PC-9 (cell line): ENCODE results near the gene CPXM1. TPM values are rescaled to one million over a fixed set of nuclear protein-coding genes. Genes with fewer than 3 reads are reported as not detected.

Experiments
- BruUV-seq: library from RNA; stranded (reverse); fragments of 400-500 nt; replicated peaks from 2 replicates; lab custom pipeline; 2021; lab: Mats Ljungman, UMichigan
- CTCF ChIA-PET: fragments of 300-600 bp; sonication (Branson Sonifier 250); formaldehyde crosslinking; loops from one replicate; lab custom pipeline; 2022; ENCODE audit warnings: antibody characterized with exemption; lab: Charles Lee
- POLR2A ChIA-PET: fragments of 300-600 bp; sonication (Branson Sonifier 250); formaldehyde crosslinking; loops from one replicate; lab custom pipeline; 2022; ENCODE audit warnings: antibody characterized with exemption; ENCODE audit not compliant: unreplicated experiment; lab: Charles Lee
- DNase-seq, 2 experiments: peaks; one replicate each; pipeline versions ENCODE4 v3.0.0 to v3.0.0-alpha.2; 2015 to 2022; ENCODE audit warnings: mixed read lengths in 1 of 2
- H2AFZ ChIP-seq: fragments of 200-600 bp; sonication (generic); 2 replicates; pipeline ENCODE4 v1.8.1; 2017; ENCODE audit warnings: antibody characterized with exemption
- H3F3A ChIP-seq: fragments of 200-600 bp; sonication (generic); 2 replicates; pipeline ENCODE4 v1.8.1; 2017; ENCODE audit warnings: antibody characterized with exemption, mild to moderate bottlenecking, low read depth; ENCODE audit not compliant: insufficient read depth
- H3K27ac ChIP-seq: fragments of 200-600 bp; sonication (generic); 2 replicates; pipeline ENCODE4 v1.6.1; 2016; ENCODE audit warnings: mixed run types
- H3K27me3 ChIP-seq: fragments of 200-600 bp; sonication (generic); 2 replicates; pipeline ENCODE4 v1.6.1; 2016; ENCODE audit warnings: low read depth, mixed run types; ENCODE audit not compliant: insufficient read depth
- H3K36me3 ChIP-seq: fragments of 200-600 bp; sonication (generic); 2 replicates; pipeline ENCODE4 v1.6.1; 2016; ENCODE audit warnings: low read depth, mixed run types
- H3K4me1 ChIP-seq: fragments of 200-600 bp; sonication (generic); replicated peaks from 2 replicates; pipeline ENCODE4 v1.6.1; 2016; ENCODE audit warnings: mixed run types; ENCODE audit not compliant: insufficient read depth
- H3K4me2 ChIP-seq: fragments of 200-600 bp; sonication (generic); 2 replicates; pipeline ENCODE4 v1.6.1; 2017; ENCODE audit warnings: mixed run types
- H3K4me3 ChIP-seq: fragments of 200-600 bp; sonication (generic); 2 replicates; pipeline ENCODE4 v1.6.1; 2016; ENCODE audit warnings: mixed run types
- H3K79me2 ChIP-seq: fragments of 200-600 bp; sonication (generic); 2 replicates; pipeline ENCODE4 v1.6.1; 2017; ENCODE audit warnings: low read depth, mixed run types
- H3K9me2 ChIP-seq: fragments of 200-600 bp; sonication (generic); 2 replicates; pipeline ENCODE4 v1.8.1; 2017; ENCODE audit warnings: mild to moderate bottlenecking; ENCODE audit not compliant: insufficient read depth
- H3K9me3 ChIP-seq: fragments of 200-600 bp; sonication (generic); 2 replicates; pipeline ENCODE4 v1.8.1; 2016; ENCODE audit warnings: low read depth; ENCODE audit not compliant: insufficient read depth
- H4K20me1 ChIP-seq: fragments of 200-600 bp; sonication (generic); 2 replicates; pipeline ENCODE4 v1.8.1; 2017; ENCODE audit not compliant: insufficient read depth
- CTCF ChIP-seq: fragments of 200-600 bp; sonication (generic); conservative IDR thresholded peaks from 2 replicates; pipeline ENCODE4 v1.6.1; 2017; ENCODE audit warnings: mixed run types, antibody characterized with exemption, mild to moderate bottlenecking, moderate library complexity
- EZH2 ChIP-seq: fragments of 200-600 bp; sonication (generic); IDR thresholded peaks from 2 replicates; pipeline ENCODE4 v1.8.0; 2017; ENCODE audit warnings: antibody characterized with exemption, low read depth
- intact Hi-C: fragments of 100-400 bp; cut with micrococcal nuclease; formaldehyde crosslinking; loops from one replicate; pipeline ENCODE4 v1.10.0; 2022; ENCODE audit not compliant: unreplicated experiment
- total RNA-seq: library from RNA; stranded (reverse); gene quantifications from 2 replicates; pipeline ENCODE4 v1.2.3, GENCODE V29; 2021

Gene CPXM1
- total RNA-seq, 1 experiment from 2014 or later: not detected

- no TSS peak for BruUV-seq
- Histone ChIP-seq H3K9me3 (no peaks in the 10 kb centered on the region), H2AFZ (no peak overlapping the region)
These were observed 21.7 kb downstream of the CPXM1 start for GRCh38 chr20:2778602-2779321.

DNA sequence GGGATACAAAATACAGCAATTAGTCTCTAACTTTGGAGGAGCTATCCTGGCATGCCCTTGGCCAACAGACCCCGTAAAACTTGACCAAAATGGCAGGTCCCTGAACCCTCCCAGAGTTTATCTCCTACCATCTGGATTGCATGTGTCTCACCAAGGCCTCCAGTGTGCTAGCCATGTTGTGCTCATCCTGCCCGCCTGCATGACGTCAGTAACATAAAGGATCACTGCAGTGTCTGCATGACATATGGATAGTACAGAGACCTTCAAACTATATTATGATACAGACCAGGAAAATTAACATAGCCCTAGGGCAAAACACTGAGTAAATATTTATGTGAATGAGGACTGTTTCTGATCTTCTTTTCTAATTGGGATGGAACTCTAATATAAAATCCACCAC, 25.3 kb downstream of the CPXM1 start:
- H3K4me3 ChIP-seq: no peak overlapping the region
- intact Hi-C loops: no loop called here
- H3K4me2 ChIP-seq: no peak overlapping the region
- H3K9me3 ChIP-seq: no peaks in the 10 kb centered on the region
- H2AFZ ChIP-seq: no peak overlapping the region
- no peak overlapping the region for H3K27ac ChIP-seq
- no TSS peak for BruUV-seq
- ChIA-PET POLR2A (no interaction called here), CTCF (no interaction called here)
- no peak for DNase-seq
- H3K27me3 ChIP-seq: no peaks in the 10 kb centered on the region
- no peaks in the 10 kb centered on the region for H4K20me1 ChIP-seq
- TF ChIP-seq EZH2 (no peak), CTCF (no peak)
- no peaks in the 10 kb centered on the region for H3F3A ChIP-seq
- H3K36me3 ChIP-seq: no peaks in the 10 kb centered on the region
- H3K9me2 ChIP-seq: no peaks in the 10 kb centered on the region
- H3K79me2 ChIP-seq: no peaks in the 10 kb centered on the region
- H3K4me1 ChIP-seq: no peaks in the 10 kb centered on the region

More at GRCh38 chr20:2778602-2779321, 21.7 kb downstream of the CPXM1 start:
- POLR2A ChIA-PET: no interaction called here
- Histone ChIP-seq H3K27me3 (no peaks in the 10 kb centered on the region), H3K36me3 (no peaks in the 10 kb centered on the region), H3K4me3 (no peak overlapping the region), H3K4me2 (no peak overlapping the region), H3K4me1 (no peaks in the 10 kb centered on the region), H3K27ac (no peak overlapping the region), H3K79me2 (no peaks in the 10 kb centered on the region), H4K20me1 (no peaks in the 10 kb centered on the region), H3K9me2 (no peaks in the 10 kb centered on the region), H3F3A (no peaks in the 10 kb centered on the region)
- intact Hi-C loops: no loop called here
- no peak for DNase-seq
- CTCF ChIA-PET: no interaction called here
- TF ChIP-seq CTCF: no peak

DNA sequence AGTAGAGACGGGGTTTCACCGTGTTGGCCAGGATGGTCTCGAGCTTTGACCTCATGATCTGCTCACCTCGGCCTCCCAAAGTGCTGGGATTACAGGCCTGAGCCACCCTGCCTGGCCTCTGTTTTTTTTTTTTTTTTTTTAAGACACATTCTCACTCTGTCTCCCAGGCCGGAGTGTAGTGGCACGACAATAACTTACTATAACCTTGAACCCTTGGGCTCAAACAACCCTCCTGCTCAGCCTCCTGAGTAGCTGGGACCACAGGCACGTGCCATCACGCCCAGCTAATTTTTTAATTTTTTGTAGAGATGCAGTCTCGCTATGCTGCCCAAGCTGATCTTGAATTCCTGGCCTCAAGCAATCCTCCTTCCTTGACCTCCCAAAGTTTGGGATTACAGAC, 26.6 kb downstream of the CPXM1 start:
- intact Hi-C loops: no loop called here
- no peak for TF ChIP-seq EZH2
- no peak for TF ChIP-seq CTCF
- CTCF ChIA-PET: no interaction called here

More for the DNA sequence above, 26.6 kb downstream of the CPXM1 start:
- H3K9me3 ChIP-seq: no peaks in the 10 kb centered on the region
- H3K4me1 ChIP-seq: no peaks in the 10 kb centered on the region; the same call in 1 of the 2 replicates
- no peaks in the 10 kb centered on the region for H3F3A ChIP-seq
- no peaks in the 10 kb centered on the region for H3K27me3 ChIP-seq
- H3K36me3 ChIP-seq: no peaks in the 10 kb centered on the region
- no peak overlapping the region for H3K4me2 ChIP-seq
- POLR2A ChIA-PET: no interaction called here
- no peak for DNase-seq
- H2AFZ ChIP-seq: no peak overlapping the region
- H3K79me2 ChIP-seq: no peaks in the 10 kb centered on the region
- H3K27ac ChIP-seq: no peak overlapping the region
- H4K20me1 ChIP-seq: no peaks in the 10 kb centered on the region
- no TSS peak for BruUV-seq
- H3K4me3 ChIP-seq: no peak overlapping the region
- H3K9me2 ChIP-seq: no peaks in the 10 kb centered on the region
